ENCODE measurements around the gene KRTAP4-4.
"Not testable (repeated sequence)": the region's sequence is repeated elsewhere in the genome, so short reads cannot be mapped to it uniquely, and the experiment has no call there.

Gene KRTAP4-4

GRCh38 chr17:41147531-41148204 lies 12.9 kb downstream of the KRTAP4-4 start:
- DNase-seq, result no peak

GRCh38 chr17:41145261-41145660 lies 15.3 kb downstream of the KRTAP4-4 start:
- no peak for DNase-seq

- no peak for DNase-seq
These were observed 15.7 kb downstream of the KRTAP4-4 start for GRCh38 chr17:41144846-41145245.

GRCh38 chr17:41141361-41141760 lies 19.2 kb downstream of the KRTAP4-4 start:
- no peak for DNase-seq

GRCh38 chr17:41140360-41141131 lies 20.0 kb downstream of the KRTAP4-4 start, which contains the start of gene KRTAP4-6:
Gene KRTAP4-6 (minus strand): TSS chr17:41140544. CDS start chr17:41140487, 57 bp downstream.
- no peak for DNase-seq

GRCh38 chr17:41139865-41140264 lies 20.7 kb downstream of the KRTAP4-4 start:
- DNase-seq, result not testable (repeated sequence)

GRCh38 chr17:41133880-41134735 lies 26.4 kb downstream of the KRTAP4-4 start:
- no peak for DNase-seq

GRCh38 chr17:41131979-41132378 lies 28.6 kb downstream of the KRTAP4-4 start:
- DNase-seq, result no peak

- no peak for DNase-seq
These were observed 33.2 kb downstream of the KRTAP4-4 start for GRCh38 chr17:41127371-41127770.

GRCh38 chr17:41126412-41126811 lies 34.1 kb downstream of the KRTAP4-4 start:
- no peak for DNase-seq

GRCh38 chr17:41125064-41125463 lies 35.5 kb downstream of the KRTAP4-4 start:
- DNase-seq, result no peak

- DNase-seq, result not testable (repeated sequence)
These were observed 36.6 kb downstream of the KRTAP4-4 start, which contains the start of gene KRTAP4-12 for GRCh38 chr17:41123991-41124371. Gene KRTAP4-12 (minus strand): TSS chr17:41124182. CDS start chr17:41124122, 60 bp downstream.

GRCh38 chr17:41123292-41123990 lies 37.1 kb downstream of the KRTAP4-4 start:
- DNase-seq, result not testable (repeated sequence)

- no peak for DNase-seq
These were observed 38.8 kb downstream of the KRTAP4-4 start for GRCh38 chr17:41121742-41122141.

GRCh38 chr17:41119696-41120690 lies 40.6 kb downstream of the KRTAP4-4 start:
- not testable (repeated sequence) for DNase-seq

GRCh38 chr17:41118721-41119120 lies 41.8 kb downstream of the KRTAP4-4 start:
- no peak for DNase-seq

- not testable (repeated sequence) for DNase-seq
These were observed 42.6 kb downstream of the KRTAP4-4 start, which contains the start of gene KRTAP4-11 for GRCh38 chr17:41117846-41118386. Gene KRTAP4-11 (minus strand): TSS chr17:41118373. CDS start chr17:41118315, 58 bp downstream.

GRCh38 chr17:41116297-41116696 lies 44.3 kb downstream of the KRTAP4-4 start:
- no peak for DNase-seq

- no peak for DNase-seq
These were observed 49.2 kb downstream of the KRTAP4-4 start for GRCh38 chr17:41111151-41111885.

All from T-helper 1 cell (primary cell).